WTC11 (cell line): ENCODE results near the gene ZNF608.

Experiments
- NR1H2 ChIP-seq: sonication (generic); formaldehyde crosslinking; IDR thresholded peaks from 2 replicates; pipeline ENCODE4 v1.9.0; 2021; ENCODE audit warnings: mild to moderate bottlenecking, moderate library complexity, missing genetic modification reagents
- TF ChIP-seq, protein P1 (sequence below): fragments of 200-600 bp; IDR thresholded peaks from 2 replicates; pipeline ENCODE4 v1.8.0; 2022; ENCODE audit warnings: antibody characterized with exemption

DNA sequence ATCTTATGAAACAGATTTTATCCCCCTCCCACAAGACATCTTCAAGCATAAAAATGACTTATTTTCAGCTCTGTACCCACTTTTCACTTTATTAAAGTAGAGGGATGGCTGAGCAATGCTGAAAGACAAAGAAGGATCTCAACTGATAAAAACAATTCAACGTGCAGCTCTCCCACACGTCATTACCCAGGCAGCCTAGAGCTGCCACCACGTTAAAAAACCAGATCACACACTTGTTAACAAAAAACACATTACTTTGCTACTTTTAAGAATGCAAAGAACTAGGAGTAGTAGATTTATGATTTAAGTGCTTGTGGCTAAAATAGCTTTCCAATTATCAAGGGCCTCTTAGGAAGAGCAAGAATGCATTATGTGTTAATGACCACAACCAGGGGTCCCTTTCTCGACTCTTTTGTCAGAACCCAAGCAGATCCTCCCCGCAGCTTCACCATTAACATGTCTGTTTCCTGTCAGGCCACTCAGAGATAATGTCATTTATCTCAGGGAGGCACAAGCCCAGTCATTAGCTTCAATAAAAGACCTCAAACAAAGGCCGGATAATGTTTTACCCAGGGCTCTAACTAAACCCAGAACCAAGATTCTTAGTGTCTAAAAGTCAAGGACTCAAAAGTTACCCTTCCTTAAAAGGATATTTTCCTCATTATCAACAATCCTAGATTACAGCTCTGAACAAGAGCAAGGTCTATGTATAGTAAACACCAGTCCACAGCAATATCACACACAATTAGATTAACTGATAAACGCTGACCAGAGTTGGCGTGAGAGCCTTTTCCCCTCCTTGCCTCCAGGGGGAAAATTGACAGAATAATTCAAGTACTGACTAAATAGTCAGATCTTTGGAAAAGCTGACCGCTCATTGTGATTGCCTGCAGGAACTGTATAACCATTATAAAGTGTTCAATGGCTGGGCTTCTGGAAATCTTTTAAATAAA lies 7.5 kb downstream of the ZNF608 start:
- TF ChIP-seq, protein P1, sequence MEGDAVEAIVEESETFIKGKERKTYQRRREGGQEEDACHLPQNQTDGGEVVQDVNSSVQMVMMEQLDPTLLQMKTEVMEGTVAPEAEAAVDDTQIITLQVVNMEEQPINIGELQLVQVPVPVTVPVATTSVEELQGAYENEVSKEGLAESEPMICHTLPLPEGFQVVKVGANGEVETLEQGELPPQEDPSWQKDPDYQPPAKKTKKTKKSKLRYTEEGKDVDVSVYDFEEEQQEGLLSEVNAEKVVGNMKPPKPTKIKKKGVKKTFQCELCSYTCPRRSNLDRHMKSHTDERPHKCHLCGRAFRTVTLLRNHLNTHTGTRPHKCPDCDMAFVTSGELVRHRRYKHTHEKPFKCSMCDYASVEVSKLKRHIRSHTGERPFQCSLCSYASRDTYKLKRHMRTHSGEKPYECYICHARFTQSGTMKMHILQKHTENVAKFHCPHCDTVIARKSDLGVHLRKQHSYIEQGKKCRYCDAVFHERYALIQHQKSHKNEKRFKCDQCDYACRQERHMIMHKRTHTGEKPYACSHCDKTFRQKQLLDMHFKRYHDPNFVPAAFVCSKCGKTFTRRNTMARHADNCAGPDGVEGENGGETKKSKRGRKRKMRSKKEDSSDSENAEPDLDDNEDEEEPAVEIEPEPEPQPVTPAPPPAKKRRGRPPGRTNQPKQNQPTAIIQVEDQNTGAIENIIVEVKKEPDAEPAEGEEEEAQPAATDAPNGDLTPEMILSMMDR = no peak
- no peak for TF ChIP-seq NR1H2 (CRISPR knock-in tag)
